PC-9 (cell line): ENCODE results near the gene PPP6C.
"Not testable (repeated sequence)": the region's sequence is repeated elsewhere in the genome, so short reads cannot be mapped to it uniquely, and the experiment has no call there.

ENCODE experiments used
- EZH2 ChIP-seq: fragments of 200-600 bp; sonication (generic); IDR thresholded peaks from 2 replicates; pipeline ENCODE4 v1.8.0; 2017; ENCODE audit warnings: antibody characterized with exemption, low read depth
- TF ChIP-seq, protein P1 (sequence below): fragments of 200-600 bp; sonication (generic); conservative IDR thresholded peaks from 2 replicates; pipeline ENCODE4 v1.6.1; 2017; ENCODE audit warnings: mixed run types, antibody characterized with exemption, mild to moderate bottlenecking, moderate library complexity

DNA sequence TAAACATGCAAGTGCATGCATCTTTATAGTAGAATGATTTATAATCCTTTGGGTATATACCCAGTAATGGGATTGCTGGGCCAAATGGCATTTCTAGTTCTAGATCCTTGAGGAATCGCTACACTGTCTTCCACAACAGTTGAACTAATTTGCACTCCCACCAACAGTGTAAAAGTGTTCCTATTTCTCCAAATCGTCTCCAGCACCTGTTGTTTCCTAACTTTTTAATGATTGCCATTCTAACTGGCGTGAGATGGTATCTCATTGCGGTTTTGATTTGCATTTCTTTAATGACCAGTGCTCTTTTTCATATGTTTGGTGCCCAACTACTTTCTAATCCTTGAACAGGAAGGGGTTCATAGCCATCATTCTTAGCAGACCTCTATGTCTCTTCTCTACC, 7.8 kb downstream of the PPP6C start:
- TF ChIP-seq, protein P1, sequence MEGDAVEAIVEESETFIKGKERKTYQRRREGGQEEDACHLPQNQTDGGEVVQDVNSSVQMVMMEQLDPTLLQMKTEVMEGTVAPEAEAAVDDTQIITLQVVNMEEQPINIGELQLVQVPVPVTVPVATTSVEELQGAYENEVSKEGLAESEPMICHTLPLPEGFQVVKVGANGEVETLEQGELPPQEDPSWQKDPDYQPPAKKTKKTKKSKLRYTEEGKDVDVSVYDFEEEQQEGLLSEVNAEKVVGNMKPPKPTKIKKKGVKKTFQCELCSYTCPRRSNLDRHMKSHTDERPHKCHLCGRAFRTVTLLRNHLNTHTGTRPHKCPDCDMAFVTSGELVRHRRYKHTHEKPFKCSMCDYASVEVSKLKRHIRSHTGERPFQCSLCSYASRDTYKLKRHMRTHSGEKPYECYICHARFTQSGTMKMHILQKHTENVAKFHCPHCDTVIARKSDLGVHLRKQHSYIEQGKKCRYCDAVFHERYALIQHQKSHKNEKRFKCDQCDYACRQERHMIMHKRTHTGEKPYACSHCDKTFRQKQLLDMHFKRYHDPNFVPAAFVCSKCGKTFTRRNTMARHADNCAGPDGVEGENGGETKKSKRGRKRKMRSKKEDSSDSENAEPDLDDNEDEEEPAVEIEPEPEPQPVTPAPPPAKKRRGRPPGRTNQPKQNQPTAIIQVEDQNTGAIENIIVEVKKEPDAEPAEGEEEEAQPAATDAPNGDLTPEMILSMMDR: not testable (repeated sequence)
- not testable (repeated sequence) for TF ChIP-seq EZH2
